DOHH2 (cell line): ENCODE data around the gene BOK.

ENCODE experiments used
- CTCF ChIP-seq: fragments of 200-600 bp; sonication (generic); IDR thresholded peaks from one replicate; pipeline ENCODE4 v1.5.1; 2014; ENCODE audit warnings: antibody characterized with exemption, mild to moderate bottlenecking, low read depth, low read length; ENCODE audit not compliant: poor library complexity, severe bottlenecking
- EZH2phosphoT487 ChIP-seq: fragments of 200-600 bp; sonication (generic); IDR thresholded peaks from 2 replicates; pipeline ENCODE4 v1.6.1; 2017; ENCODE audit warnings: borderline replicate concordance, mild to moderate bottlenecking, antibody characterized with exemption, low read length, moderate library complexity, mixed read lengths

DNA sequence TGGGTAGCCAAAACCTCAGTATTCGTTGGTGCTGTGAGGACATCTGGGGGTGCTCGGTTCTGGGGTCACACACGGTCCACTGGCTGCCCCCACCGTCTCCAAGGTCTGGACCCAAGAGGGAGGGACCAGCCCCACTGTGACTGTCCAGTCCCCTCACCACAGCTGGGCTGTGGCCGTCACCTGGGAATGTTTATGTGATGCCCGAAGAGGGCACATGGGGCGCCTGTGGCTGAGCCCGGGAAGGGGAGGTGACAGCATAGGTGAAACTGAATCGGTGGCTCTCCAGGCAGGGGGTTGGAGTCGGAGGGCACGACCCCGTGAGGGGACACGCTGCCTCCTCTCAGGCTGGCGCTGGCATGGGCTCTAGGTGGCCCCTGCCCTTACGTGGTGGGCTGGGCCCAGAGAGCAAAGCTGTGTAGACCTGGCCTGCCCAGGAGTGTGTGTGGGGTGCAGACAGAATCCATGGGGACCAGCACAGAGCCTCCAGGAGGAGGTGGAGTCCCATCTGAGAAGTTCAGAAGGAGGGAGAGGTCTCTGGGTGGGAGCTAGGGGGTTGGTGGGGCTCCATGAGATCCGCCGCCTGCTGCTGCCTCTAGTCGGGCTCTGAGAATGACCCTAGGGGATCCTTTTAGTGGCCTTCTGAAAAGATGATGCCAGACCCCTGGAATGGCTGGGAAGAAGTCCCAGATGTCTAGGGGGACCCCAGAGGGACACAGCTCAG is 1.8 kb downstream of the BOK start:
- TF ChIP-seq EZH2phosphoT487 (no peak), CTCF (no peak)
